HepG2 (cell line): ENCODE measurements around the gene ATN1.

ENCODE experiments used
- CTCF ChIP-seq: sonication (generic); formaldehyde crosslinking; IDR thresholded peaks from 2 replicates; pipeline ENCODE4 v1.5.0; 2020; ENCODE audit warnings: mild to moderate bottlenecking, missing genetic modification reagents, moderate library complexity
- DNMT3B ChIP-seq: conservative IDR thresholded peaks from 2 replicates; pipeline ENCODE4 v1.6.1; 2016; ENCODE audit warnings: missing biosample characterization, control low read depth
- JUNB ChIP-seq: sonication (generic); formaldehyde crosslinking; IDR thresholded peaks from 2 replicates; pipeline ENCODE4 v1.8.0; 2022; ENCODE audit warnings: missing genetic modification reagents, mild to moderate bottlenecking, borderline replicate concordance
- JUND ChIP-seq: sonication (generic); formaldehyde crosslinking; IDR thresholded peaks from 2 replicates; pipeline ENCODE4 v1.8.0; 2022; ENCODE audit warnings: mild to moderate bottlenecking, missing genetic modification reagents
- SUZ12 ChIP-seq: fragments of 150-350 bp; IDR thresholded peaks from 2 replicates; pipeline ENCODE4 v1.6.1; 2014; ENCODE audit warnings: low read depth, low read length
- ZNF556 ChIP-seq: sonication (generic); formaldehyde crosslinking; IDR thresholded peaks from 2 replicates; pipeline ENCODE4 v1.4.0; 2020; ENCODE audit warnings: mild to moderate bottlenecking, missing genetic modification reagents, borderline replicate concordance
- ZNF644 ChIP-seq: IDR thresholded peaks from 2 replicates; pipeline ENCODE4 v1.6.1; 2016; ENCODE audit warnings: low read depth
- ZNF746 ChIP-seq: sonication (generic); formaldehyde crosslinking; IDR thresholded peaks from 2 replicates; pipeline ENCODE4 v1.8.0; 2022; ENCODE audit warnings: mild to moderate bottlenecking, missing genetic modification reagents

GRCh38 chr12:6909421-6910145 lies 18.2 kb upstream of the ATN1 start:
- TF ChIP-seq DNMT3B (CRISPR knock-in tag) (no peak), SUZ12 (no peak), ZNF556 (no peak), CTCF (CRISPR knock-in tag) (no peak), ZNF746 (CRISPR knock-in tag) (no peak), ZNF644 (no peak), JUND (CRISPR knock-in tag) (no peak), JUNB (CRISPR knock-in tag) (no peak)
